Measurements from ENCODE around the gene HEBP2. TPM values are rescaled to one million over a fixed set of nuclear protein-coding genes. Genes with fewer than 3 reads are reported as not detected.

The HEBP2 gene
- total and polyA plus RNA-seq, 12 donors: 22.3 to 76.9 (median 49.8) TPM

- peak; percentile 27 to 59 (median 44) for DNase-seq
- Histone ChIP-seq H3K4me1 (replicated peaks in 1 of 2) (peaks cover 0 to 10% of the 10 kb centered on the region in 2 donors), H3K27ac (peak overlapping the region in 4 of 5 donors; percentile 80 to 95 (median 89)), H3K36me3 (replicated peaks in 1 of 2) (peaks cover 0 to 26% of the 10 kb centered on the region in 2 donors), H3K4me3 (peak overlapping the region in 3 of 4 donors; percentile 80 to 97 (median 88)), H3K27me3 (no peaks in the 10 kb centered on the region), H3K9me3 (replicated peaks in 1 of 3) (no peaks in the 10 kb centered on the region)
- intact Hi-C loops (cut with DNase I): loop anchor here in 1 of 2 donors (10.0 kb wide), 1 partner anchor 289 kb away; no protein-coding TSS in a partner anchor
- no peak for TF ChIP-seq CTCF (IDR thresholded peaks at IDR 0.05)
- WGBS, 4 donors: 0% methylated on average over 2 to 30 of the region's 30 CpGs
Observed at GRCh38 chr6:138403324-138403800, 661 bp upstream of the HEBP2 start.

- 3 to 4% (median 3%) methylated on average over 34 to 35 of the region's 35 CpGs for WGBS, 4 donors
- H3K9me3 ChIP-seq (replicated peaks in 1 of 3): no peaks in the 10 kb centered on the region
- intact Hi-C loops (cut with DNase I): loop anchor here in 1 of 2 donors (10.0 kb wide), 1 partner anchor 290 kb away; no protein-coding TSS in a partner anchor
- peaks cover 0 to 10% of the 10 kb centered on the region in 2 donors for H3K4me1 ChIP-seq (replicated peaks in 1 of 2)
- no peak for TF ChIP-seq CTCF (IDR thresholded peaks at IDR 0.05)
- no peak for TF ChIP-seq POLR2A (IDR thresholded peaks at IDR 0.05)
- peaks cover 0 to 41% of the 10 kb centered on the region in 2 donors for H3K36me3 ChIP-seq (replicated peaks in 1 of 2)
- peak overlapping the region; percentile 24 to 95 (median 85) for H3K27ac ChIP-seq
- H3K4me3 ChIP-seq: peak overlapping the region; percentile 60 to 97 (median 84)
- DNase-seq: peak in 6 of 7 donors; percentile 32 to 46 (median 42)
- H3K27me3 ChIP-seq: no peaks in the 10 kb centered on the region
Observed at GRCh38 chr6:138404666-138405337, 779 bp downstream of the HEBP2 start.

- no peak for DNase-seq
- WGBS, 4 donors: 84 to 88% (median 86%) methylated on average over 5 of the region's 5 CpGs
- Histone ChIP-seq H3K36me3 (replicated peaks in 1 of 2) (peaks cover 0 to 50% of the 10 kb centered on the region in 2 donors), H3K27me3 (no peaks in the 10 kb centered on the region), H3K4me3 (no peak overlapping the region), H3K4me1 (replicated peaks in 1 of 2) (peaks cover 5 to 19% of the 10 kb centered on the region in 2 donors), H3K9me3 (replicated peaks in 1 of 3) (no peaks in the 10 kb centered on the region), H3K27ac (peak overlapping the region in 1 of 5 donors; percentile 93)
- intact Hi-C loops (cut with DNase I): loop anchor here in 1 of 2 donors (10.0 kb wide), 1 partner anchor 291 kb away; no protein-coding TSS in a partner anchor
- no peak for TF ChIP-seq CTCF (IDR thresholded peaks at IDR 0.05)
- TF ChIP-seq POLR2A (IDR thresholded peaks at IDR 0.05): no peak
Observed at GRCh38 chr6:138405816-138406413, 1.9 kb downstream of the HEBP2 start.

- intact Hi-C loops (cut with DNase I): loop anchor here in 1 of 2 donors (10.0 kb wide), 1 partner anchor 292 kb away; no protein-coding TSS in a partner anchor
- WGBS, 4 donors: 78 to 89% (median 82%) methylated on average over 2 of the region's 2 CpGs
- Histone ChIP-seq H3K4me3 (no peak overlapping the region), H3K36me3 (replicated peaks in 1 of 2) (peaks cover 0 to 50% of the 10 kb centered on the region in 2 donors), H3K27ac (no peak overlapping the region), H3K9me3 (replicated peaks in 1 of 3) (no peaks in the 10 kb centered on the region), H3K4me1 (replicated peaks in 1 of 2) (peaks cover 7 to 22% of the 10 kb centered on the region in 2 donors), H3K27me3 (no peaks in the 10 kb centered on the region)
- DNase-seq: peak in 1 of 7 donors; percentile 43
- no peak for TF ChIP-seq CTCF (IDR thresholded peaks at IDR 0.05)
- no peak for TF ChIP-seq POLR2A (IDR thresholded peaks at IDR 0.05)
Observed at GRCh38 chr6:138406443-138406842, 2.4 kb downstream of the HEBP2 start.
